GM13977 (cell line): ENCODE results near the gene GIMAP1.

ENCODE experiments used
- DNase-seq: peaks from one replicate; pipeline ENCODE4 v3.0.0; 2012; ENCODE audit warnings: low spot score
- in situ Hi-C: fragments of 300-500 bp; cut with MboI; formaldehyde crosslinking; loops from one replicate; pipeline ENCODE4 v1.12.0; 2022; ENCODE audit warnings: low sequenced_read_pairs, low pct_unique_long_range_greater_than_20kb, mixed read lengths, inconsistent platforms; ENCODE audit not compliant: unreplicated experiment
- TF ChIP-seq, protein P1 (sequence below): IDR thresholded peaks from 2 replicates; pipeline ENCODE4 v1.5.1; 2012; ENCODE audit warnings: mild to moderate bottlenecking, control low read depth; ENCODE audit not compliant: insufficient read depth; ENCODE audit errors: extremely low read depth, missing control alignments

Gene GIMAP1

DNA sequence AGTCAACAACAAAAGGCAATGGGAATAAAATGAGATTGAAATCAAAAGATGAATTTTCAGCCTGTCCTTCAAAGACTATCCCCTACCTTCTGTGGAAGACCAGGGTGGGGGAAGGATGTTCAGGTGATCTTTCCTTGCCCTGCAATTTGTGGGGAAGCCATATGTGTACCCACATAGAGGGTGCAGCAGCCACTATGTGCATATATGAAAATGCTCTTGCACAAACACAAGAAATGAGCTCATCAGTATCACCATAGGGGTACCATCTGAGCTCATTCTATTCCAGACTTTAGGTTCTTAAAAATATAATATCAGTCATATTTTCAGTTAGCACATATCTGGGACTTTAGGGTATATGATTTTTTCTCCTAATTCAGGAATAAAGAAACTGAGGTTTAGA is 38.5 kb downstream of the GIMAP1 start:
- in situ Hi-C loops = loop anchor here (10.0 kb wide), 1 partner anchor 310 kb away; no protein-coding TSS in a partner anchor
- DNase-seq = no peak
- TF ChIP-seq, protein P1, sequence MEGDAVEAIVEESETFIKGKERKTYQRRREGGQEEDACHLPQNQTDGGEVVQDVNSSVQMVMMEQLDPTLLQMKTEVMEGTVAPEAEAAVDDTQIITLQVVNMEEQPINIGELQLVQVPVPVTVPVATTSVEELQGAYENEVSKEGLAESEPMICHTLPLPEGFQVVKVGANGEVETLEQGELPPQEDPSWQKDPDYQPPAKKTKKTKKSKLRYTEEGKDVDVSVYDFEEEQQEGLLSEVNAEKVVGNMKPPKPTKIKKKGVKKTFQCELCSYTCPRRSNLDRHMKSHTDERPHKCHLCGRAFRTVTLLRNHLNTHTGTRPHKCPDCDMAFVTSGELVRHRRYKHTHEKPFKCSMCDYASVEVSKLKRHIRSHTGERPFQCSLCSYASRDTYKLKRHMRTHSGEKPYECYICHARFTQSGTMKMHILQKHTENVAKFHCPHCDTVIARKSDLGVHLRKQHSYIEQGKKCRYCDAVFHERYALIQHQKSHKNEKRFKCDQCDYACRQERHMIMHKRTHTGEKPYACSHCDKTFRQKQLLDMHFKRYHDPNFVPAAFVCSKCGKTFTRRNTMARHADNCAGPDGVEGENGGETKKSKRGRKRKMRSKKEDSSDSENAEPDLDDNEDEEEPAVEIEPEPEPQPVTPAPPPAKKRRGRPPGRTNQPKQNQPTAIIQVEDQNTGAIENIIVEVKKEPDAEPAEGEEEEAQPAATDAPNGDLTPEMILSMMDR = no peak

GRCh38 chr7:150755473-150756099 is 39.2 kb downstream of the GIMAP1 start:
- in situ Hi-C loops = loop anchor here (10.0 kb wide), 1 partner anchor 311 kb away; no protein-coding TSS in a partner anchor
- peak; percentile 39 for DNase-seq
- TF ChIP-seq, protein P1 = no peak

DNA sequence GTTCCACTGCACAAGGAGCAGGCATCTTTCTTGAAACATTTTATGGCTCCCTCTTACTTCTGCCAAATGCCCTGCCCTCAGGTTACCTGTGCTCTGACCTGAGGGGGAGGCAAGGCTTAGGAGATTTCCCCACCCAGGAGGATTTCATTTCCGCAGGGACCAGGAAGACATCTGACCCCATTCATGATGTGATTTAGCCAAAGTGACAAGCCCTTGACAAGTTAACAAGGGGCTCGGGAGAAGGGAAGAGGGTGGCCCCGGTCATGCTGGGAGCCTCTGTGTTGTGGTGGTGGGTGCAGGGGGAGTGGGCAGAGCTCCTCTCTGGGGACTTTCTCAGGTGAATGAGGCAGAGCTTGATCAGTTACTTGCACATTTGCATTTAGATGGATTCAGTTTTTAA is 39.8 kb downstream of the GIMAP1 start:
- in situ Hi-C loops = loop anchor here (10.0 kb wide), 1 partner anchor 311 kb away; no protein-coding TSS in a partner anchor
- no peak for DNase-seq
- TF ChIP-seq, protein P1 = no peak

GRCh38 chr7:150756858-150757257 is 40.4 kb downstream of the GIMAP1 start:
- DNase-seq = peak; percentile 46
- in situ Hi-C loops = loop anchor here (10.0 kb wide), 1 partner anchor 312 kb away; no protein-coding TSS in a partner anchor
- TF ChIP-seq, protein P1 = peak; percentile 49

DNA sequence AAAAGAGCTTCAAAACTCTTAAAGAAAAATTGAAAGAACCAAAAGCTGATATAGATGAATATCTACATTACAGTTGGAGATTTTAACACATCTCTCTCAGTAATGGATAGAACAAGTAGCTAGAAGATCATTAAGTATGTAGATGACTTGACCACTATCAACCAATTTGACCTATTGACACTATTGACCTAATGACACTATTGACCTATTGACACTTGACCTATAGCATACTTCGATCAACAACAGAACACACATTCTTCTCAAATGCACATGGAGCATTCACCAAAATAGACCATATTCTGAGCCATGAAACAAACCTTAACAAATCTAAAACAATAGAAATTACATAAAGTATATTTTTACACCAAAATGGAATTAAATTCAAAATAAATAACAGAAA is 43.1 kb downstream of the GIMAP1 start:
- TF ChIP-seq, protein P1 = no peak
- in situ Hi-C loops = loop anchor here (10.0 kb wide), 1 partner anchor 315 kb away; no protein-coding TSS in a partner anchor
- DNase-seq = no peak

DNA sequence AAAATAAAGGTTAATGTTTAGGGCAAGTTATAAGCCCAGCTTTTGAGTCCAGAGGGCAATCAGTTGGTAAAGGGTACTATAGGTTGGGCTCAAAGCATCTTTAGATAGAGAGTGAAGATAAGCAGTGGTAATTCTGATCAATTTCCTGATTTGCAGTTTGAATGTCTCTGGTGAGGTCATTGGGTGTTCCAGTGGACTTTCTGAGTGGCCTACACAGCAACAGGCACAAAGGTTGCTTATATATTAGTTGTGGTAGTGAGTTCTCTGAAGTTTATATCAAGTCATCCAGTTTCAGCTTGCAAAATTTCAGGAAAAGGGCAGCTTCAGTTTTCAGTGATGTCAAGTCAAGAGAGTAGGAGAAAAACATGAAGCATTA is 49.9 kb downstream of the GIMAP1 start:
- TF ChIP-seq, protein P1 = no peak
- DNase-seq = no peak
- in situ Hi-C loops = no loop called here
